PC-9 (cell line): ENCODE results near the gene ID4.

Source experiments
- EZH2 ChIP-seq: fragments of 200-600 bp; sonication (generic); IDR thresholded peaks from 2 replicates; pipeline ENCODE4 v1.8.0; 2017; ENCODE audit warnings: antibody characterized with exemption, low read depth
- TF ChIP-seq, protein P1 (sequence below): fragments of 200-600 bp; sonication (generic); conservative IDR thresholded peaks from 2 replicates; pipeline ENCODE4 v1.6.1; 2017; ENCODE audit warnings: mixed run types, antibody characterized with exemption, mild to moderate bottlenecking, moderate library complexity

- no peak for TF ChIP-seq EZH2
- TF ChIP-seq, protein P1, sequence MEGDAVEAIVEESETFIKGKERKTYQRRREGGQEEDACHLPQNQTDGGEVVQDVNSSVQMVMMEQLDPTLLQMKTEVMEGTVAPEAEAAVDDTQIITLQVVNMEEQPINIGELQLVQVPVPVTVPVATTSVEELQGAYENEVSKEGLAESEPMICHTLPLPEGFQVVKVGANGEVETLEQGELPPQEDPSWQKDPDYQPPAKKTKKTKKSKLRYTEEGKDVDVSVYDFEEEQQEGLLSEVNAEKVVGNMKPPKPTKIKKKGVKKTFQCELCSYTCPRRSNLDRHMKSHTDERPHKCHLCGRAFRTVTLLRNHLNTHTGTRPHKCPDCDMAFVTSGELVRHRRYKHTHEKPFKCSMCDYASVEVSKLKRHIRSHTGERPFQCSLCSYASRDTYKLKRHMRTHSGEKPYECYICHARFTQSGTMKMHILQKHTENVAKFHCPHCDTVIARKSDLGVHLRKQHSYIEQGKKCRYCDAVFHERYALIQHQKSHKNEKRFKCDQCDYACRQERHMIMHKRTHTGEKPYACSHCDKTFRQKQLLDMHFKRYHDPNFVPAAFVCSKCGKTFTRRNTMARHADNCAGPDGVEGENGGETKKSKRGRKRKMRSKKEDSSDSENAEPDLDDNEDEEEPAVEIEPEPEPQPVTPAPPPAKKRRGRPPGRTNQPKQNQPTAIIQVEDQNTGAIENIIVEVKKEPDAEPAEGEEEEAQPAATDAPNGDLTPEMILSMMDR: peak; percentile 73
These were observed 24.6 kb upstream of the ID4 start for GRCh38 chr6:19812512-19813119.
